Left ventricle myocardium superior (tissue), 1 donor: ENCODE results near the gene KLHL7. TPM values are rescaled to one million over a fixed set of nuclear protein-coding genes. Genes with fewer than 3 reads are reported as not detected.
A peak's percentile ranks its signal among the peaks of the same experiment; 100 is the strongest.
"Not testable (repeated sequence)": the region's sequence is repeated elsewhere in the genome, so short reads cannot be mapped to it uniquely, and the experiment has no call there.

Experiments used
- ATAC-seq: fragments of 200-7000 bp; cut with Tn5 transposase; one replicate; pipeline ENCODE4 v1.9.1; 2020; ENCODE audit warnings: mild to moderate bottlenecking, moderate library complexity
- DNase-seq: peaks from one replicate; pipeline ENCODE4 v3.0.0-alpha.2; 2020
- intact Hi-C: fragments of 100-400 bp; cut with micrococcal nuclease; formaldehyde crosslinking; loops from one replicate; pipeline ENCODE4 v1.11.0; 2022
- total RNA-seq: library from RNA; stranded (reverse); fragmentation: NEBNext Ultra II Directional; extraction: Animal tissue kit (Norgen Biotek cat#: 25700); gene quantifications from one replicate; pipeline ENCODE4 v1.2.1, GENCODE V29; 2021
- donor health status: DM: no; HTN: yes; CAD: no; lungs with severe emphysema.

The KLHL7 gene
- total RNA-seq, 1 donor from 2014 or later, result 195 TPM

GRCh38 chr7:23106057-23106822, 655 bp downstream of the KLHL7 start:
- intact Hi-C loops, result loop anchor here (10.0 kb wide), 1 partner anchor 79 kb away; the partner anchor contains the start of gene NUP42
- DNase-seq (peak; percentile 52), ATAC-seq (peak; percentile 64)

DNA sequence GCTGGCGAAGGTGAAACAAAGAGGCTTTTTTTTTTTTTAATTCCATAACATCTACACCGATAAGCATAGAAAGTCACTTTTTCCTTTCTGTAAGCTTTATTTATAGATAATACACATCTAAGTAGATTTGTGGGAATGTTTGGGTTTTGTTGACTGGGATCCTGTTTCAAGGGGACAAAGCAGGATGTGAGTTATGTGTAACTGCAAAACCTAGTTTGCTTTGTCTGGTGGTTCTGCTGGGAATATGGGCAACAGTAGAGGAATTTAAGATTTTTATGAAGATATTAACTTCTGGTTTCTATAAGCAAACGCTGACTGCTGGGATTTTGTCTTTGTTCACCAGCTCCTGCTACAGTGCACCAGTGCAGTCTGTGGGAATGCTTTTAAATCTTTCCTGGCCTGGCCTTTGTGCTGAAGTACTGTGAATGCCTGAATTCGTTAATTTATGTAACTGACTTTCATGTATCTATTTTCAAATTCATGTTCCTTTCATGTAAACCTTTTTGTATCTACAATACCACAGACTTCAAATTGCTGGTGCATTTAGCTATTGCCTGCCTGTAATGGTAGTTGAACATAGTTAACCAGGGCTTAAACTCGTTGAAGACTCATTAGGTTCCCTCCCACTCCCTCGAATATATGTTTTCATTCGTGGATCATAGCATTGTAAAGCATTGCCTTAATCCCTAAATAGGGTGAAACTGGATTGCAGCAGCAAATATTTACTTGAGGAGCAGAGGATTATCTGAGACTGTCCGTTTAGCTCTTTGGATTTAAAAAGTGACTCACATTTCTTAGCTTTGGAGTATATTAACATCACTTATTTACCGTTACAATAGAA, 1.5 kb downstream of the KLHL7 start:
- intact Hi-C loops, result loop anchor here (10.0 kb wide), 1 partner anchor 78 kb away; the partner anchor contains the start of gene NUP42
- DNase-seq, result no peak
- no peak for ATAC-seq

DNA sequence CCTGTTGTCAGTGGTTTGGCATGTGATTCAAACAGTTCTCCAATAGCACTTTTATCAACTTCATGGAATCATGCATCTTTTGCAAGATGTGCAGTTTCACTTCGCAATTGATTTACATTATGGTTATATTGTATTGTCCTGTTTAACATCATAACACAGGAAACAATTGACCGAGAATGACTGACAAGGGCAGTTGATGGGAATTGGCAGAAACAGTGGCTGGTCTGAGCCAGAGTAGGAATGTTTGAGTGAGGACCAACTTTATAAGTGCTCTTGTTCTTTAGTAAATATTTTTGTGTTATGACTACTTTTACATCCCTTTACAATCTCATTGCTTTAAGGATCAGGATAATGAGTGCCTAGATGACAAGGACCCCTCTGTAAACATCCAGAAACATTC, 2.2 kb downstream of the KLHL7 start:
- intact Hi-C loops, result loop anchor here (10.0 kb wide), 1 partner anchor 77 kb away; the partner anchor contains the start of gene NUP42
- DNase-seq (no peak), ATAC-seq (peak; percentile 40)

- intact Hi-C loops, result loop anchor here (10.0 kb wide), 1 partner anchor 76 kb away; the partner anchor contains the start of gene NUP42
- ATAC-seq, result no peak
- no peak for DNase-seq
These were observed 3.4 kb downstream of the KLHL7 start for GRCh38 chr7:23108995-23109394.

DNA sequence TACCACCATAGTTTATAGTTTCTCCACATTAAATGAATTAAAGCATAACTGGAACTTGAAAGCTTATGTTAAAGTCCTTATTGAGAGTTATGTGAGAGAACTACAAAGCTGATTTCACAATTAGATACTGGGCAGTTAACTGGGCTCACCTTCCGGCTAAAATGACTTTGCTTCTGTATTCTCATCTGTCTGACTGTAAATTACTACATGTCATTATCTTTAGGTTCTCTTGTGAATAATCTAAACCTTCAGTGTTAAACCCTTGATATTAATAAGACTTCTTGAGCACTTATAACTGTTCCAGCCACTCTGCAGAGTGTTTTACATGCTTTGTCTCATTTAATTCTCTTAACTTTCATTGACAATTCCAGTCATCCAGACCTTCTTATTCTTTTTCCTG, 3.9 kb downstream of the KLHL7 start:
- intact Hi-C loops, result loop anchor here (10.0 kb wide), 1 partner anchor 75 kb away; the partner anchor contains the start of gene NUP42
- no peak for ATAC-seq
- DNase-seq, result no peak

DNA sequence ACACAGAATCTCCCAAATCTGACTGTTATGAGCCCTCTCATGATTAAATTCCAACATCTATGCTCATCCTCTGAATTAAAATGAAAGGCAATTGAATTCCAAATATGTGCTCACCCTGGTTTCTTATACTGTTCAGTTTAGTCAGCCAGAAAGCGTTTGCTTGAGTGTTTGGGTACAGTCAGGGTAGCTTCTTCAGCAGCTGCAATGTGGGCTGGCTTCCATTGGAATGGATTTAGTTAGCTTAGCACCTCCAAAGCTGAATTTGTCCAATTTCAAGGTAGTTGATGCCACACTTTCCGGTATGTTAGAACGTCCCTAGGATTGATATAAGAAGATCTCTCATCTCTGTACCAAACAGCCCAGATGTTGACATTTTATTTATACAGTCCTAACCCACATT, 9.3 kb downstream of the KLHL7 start:
- no peak for ATAC-seq
- DNase-seq, result no peak
- intact Hi-C loops, result no loop called here

GRCh38 chr7:23115991-23116390, 10.4 kb downstream of the KLHL7 start:
- DNase-seq (no peak), ATAC-seq (no peak)
- intact Hi-C loops, result no loop called here

GRCh38 chr7:23117841-23118240, 12.3 kb downstream of the KLHL7 start:
- no peak for DNase-seq
- peak; percentile 72 for ATAC-seq
- intact Hi-C loops, result no loop called here

- intact Hi-C loops, result no loop called here
- ATAC-seq (no peak), DNase-seq (no peak)
These were observed 14.5 kb downstream of the KLHL7 start for GRCh38 chr7:23120106-23120505.

GRCh38 chr7:23121165-23121564, 15.6 kb downstream of the KLHL7 start:
- intact Hi-C loops, result no loop called here
- ATAC-seq, result no peak
- DNase-seq, result no peak

DNA sequence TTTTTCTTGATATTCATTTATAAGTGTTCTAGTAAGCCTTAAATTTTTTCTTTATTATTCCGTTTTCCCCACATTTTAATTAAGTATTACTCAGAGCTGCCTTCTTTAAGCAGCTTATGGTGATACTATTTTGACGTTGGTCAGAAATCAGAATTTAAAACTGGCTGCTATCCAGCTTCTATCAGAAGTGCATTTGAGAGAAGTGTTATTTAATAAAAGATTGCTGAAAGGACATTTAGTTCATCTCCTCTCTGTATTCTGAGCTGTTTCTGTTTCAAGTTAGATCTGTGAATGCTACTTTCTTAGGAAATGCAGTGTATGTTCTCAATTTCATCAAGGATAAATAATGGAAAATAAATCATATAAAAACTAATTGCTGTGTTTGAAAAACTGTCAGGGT, 17.4 kb downstream of the KLHL7 start:
- ATAC-seq (peak; percentile 68), DNase-seq (no peak)
- intact Hi-C loops, result no loop called here

- intact Hi-C loops, result no loop called here
- no peak for DNase-seq
- peak; percentile 70 for ATAC-seq
These were observed 17.9 kb downstream of the KLHL7 start for GRCh38 chr7:23123465-23123864.

GRCh38 chr7:23129036-23129435, 23.5 kb downstream of the KLHL7 start:
- ATAC-seq (peak; percentile 96), DNase-seq (peak; percentile 70)
- intact Hi-C loops, result no loop called here

DNA sequence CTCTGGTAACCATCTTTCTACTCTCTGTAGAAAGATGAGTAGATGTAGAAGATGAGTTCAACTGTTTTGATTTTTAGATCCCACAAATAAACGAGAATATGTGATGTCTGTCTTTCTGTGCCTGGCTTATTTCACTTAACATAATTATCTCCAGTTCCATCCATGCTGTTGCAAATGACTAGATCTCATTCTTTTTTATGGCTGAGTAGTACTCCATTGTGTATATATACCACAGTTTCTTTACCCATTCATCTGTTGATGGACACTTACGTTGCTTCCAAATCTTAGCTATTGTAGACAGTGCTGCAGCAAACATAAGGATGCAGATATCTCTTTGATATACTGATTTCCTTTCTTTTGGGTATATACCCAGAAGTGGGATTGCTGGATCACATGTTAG, 26.2 kb downstream of the KLHL7 start:
- intact Hi-C loops, DNase-seq, ATAC-seq: not testable (repeated sequence)

GRCh38 chr7:23133797-23134196, 28.2 kb downstream of the KLHL7 start:
- intact Hi-C loops, result no loop called here
- DNase-seq, result no peak
- ATAC-seq, result peak; percentile 55

- no peak for DNase-seq
- intact Hi-C loops, result no loop called here
- no peak for ATAC-seq
These were observed 30.2 kb downstream of the KLHL7 start for GRCh38 chr7:23135755-23136154.

GRCh38 chr7:23136216-23136615, 30.6 kb downstream of the KLHL7 start:
- intact Hi-C loops, result no loop called here
- ATAC-seq, result no peak
- no peak for DNase-seq

GRCh38 chr7:23157679-23158078, 52.1 kb downstream of the KLHL7 start:
- no peak for DNase-seq
- intact Hi-C loops, result no loop called here
- no peak for ATAC-seq

DNA sequence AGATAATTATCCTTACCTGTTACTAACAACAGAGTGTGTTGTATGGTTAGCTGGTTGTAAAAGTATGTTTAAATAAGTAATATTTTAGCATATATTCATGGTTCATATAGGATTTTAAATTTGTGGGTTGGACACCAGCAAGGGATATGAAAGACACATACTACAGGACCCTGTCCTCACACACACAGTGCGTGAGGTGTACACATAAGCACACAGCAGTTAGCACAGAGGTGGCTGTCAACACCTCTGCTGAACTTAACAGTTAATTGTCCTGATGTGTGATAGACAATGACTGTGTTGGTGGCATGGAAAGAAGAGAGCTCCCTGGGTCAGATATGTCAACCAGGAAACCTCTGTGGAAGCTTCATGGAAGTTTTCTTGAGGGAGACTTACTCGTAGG, 53.0 kb downstream of the KLHL7 start:
- intact Hi-C loops, result no loop called here
- ATAC-seq (peak; percentile 46), DNase-seq (no peak)

GRCh38 chr7:23161482-23161881, 55.9 kb downstream of the KLHL7 start:
- ATAC-seq (peak; percentile 48), DNase-seq (no peak)
- intact Hi-C loops, result no loop called here
